PC-9 (cell line): ENCODE data around the gene NXPH1.

Experiments
- CTCF ChIP-seq: fragments of 200-600 bp; sonication (generic); conservative IDR thresholded peaks from 2 replicates; pipeline ENCODE4 v1.6.1; 2017; ENCODE audit warnings: mixed run types, antibody characterized with exemption, mild to moderate bottlenecking, moderate library complexity
- EZH2 ChIP-seq: fragments of 200-600 bp; sonication (generic); IDR thresholded peaks from 2 replicates; pipeline ENCODE4 v1.8.0; 2017; ENCODE audit warnings: antibody characterized with exemption, low read depth

GRCh38 chr7:8765374-8765773 is 332.0 kb downstream of the NXPH1 start:
- TF ChIP-seq CTCF (no peak), EZH2 (no peak)
